GM23338 (cell line): Measurements from ENCODE around the gene KIF2C.

Experiments used
- EZH2 ChIP-seq: fragments of 200-600 bp; sonication (generic); IDR thresholded peaks from one replicate; pipeline ENCODE4 v1.8.0; 2017; ENCODE audit warnings: antibody characterized with exemption, mild to moderate bottlenecking, low read depth; ENCODE audit not compliant: unreplicated experiment
- TF ChIP-seq, protein P1 (sequence below), 2 experiments: fragments of 200-600 bp in 1 of 2; sonication (generic) in 1 of 2; conservative IDR thresholded peaks; 2 replicates each; pipeline versions ENCODE4 v1.5.1 to v1.6.1; 2016 to 2017; ENCODE audit warnings: antibody characterized with exemption in 2 of 2, low read depth in 2 of 2, mild to moderate bottlenecking in 2 of 2, moderate library complexity in 1 of 2

- TF ChIP-seq, protein P1, sequence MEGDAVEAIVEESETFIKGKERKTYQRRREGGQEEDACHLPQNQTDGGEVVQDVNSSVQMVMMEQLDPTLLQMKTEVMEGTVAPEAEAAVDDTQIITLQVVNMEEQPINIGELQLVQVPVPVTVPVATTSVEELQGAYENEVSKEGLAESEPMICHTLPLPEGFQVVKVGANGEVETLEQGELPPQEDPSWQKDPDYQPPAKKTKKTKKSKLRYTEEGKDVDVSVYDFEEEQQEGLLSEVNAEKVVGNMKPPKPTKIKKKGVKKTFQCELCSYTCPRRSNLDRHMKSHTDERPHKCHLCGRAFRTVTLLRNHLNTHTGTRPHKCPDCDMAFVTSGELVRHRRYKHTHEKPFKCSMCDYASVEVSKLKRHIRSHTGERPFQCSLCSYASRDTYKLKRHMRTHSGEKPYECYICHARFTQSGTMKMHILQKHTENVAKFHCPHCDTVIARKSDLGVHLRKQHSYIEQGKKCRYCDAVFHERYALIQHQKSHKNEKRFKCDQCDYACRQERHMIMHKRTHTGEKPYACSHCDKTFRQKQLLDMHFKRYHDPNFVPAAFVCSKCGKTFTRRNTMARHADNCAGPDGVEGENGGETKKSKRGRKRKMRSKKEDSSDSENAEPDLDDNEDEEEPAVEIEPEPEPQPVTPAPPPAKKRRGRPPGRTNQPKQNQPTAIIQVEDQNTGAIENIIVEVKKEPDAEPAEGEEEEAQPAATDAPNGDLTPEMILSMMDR (conservative IDR thresholded peaks at IDR 0.05; ENCODE audit: low read depth in 2 of 2): no peak
- no peak for TF ChIP-seq EZH2
Observed at GRCh38 chr1:44724296-44724954, 15.2 kb upstream of the KIF2C start.
